ENCODE measurements around the gene CNST. TPM values are rescaled to one million over a fixed set of nuclear protein-coding genes. Genes with fewer than 3 reads are reported as not detected.

CNST gene
- total and polyA plus RNA-seq, 9 of the 15 experiments (the other 6 are each of a cell fraction or from before 2014, with no cell fraction given) = 17.0 to 55.3 (median 30.8) TPM

DNA sequence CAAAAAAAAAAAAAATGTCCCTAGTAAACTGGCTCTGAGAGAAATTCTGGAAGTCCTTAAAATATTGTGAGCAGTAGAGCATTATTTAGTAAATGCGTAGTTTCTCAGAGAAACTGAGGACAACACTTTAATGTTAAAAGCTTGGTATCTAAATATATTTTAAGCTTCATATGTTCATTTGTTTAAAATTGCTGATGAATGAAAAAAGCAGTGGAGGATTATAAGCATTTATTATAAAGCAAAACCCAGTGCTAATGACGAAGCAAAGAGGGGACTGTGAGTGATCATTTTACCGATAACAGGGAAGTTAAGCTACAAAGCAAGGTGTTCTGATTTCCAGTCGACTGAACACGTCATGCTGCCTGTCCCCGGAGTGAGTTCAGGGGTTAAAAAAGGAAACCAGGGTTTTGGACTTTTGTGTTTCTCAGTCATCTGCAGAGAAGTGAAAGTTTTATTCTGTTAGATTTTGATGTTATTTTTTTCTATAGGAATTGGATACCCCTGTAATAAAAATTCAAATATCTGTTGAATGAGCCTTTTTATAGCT, 93.4 kb downstream of the CNST start (continued):
- TF ChIP-seq ETV5 (CRISPR knock-in tag; IDR thresholded peaks at IDR 0.05; ENCODE audit: low read depth) (no peak), CEBPG (CRISPR knock-in tag; IDR thresholded peaks at IDR 0.05) (no peak), CEBPG (tag; conservative IDR thresholded peaks at IDR 0.05 in 1 of 2, IDR thresholded peaks at IDR 0.05 in 1 of 2) (no peak), SMAD2 (IDR thresholded peaks at IDR 0.05; ENCODE audit: low read depth, low read length) (no peak), SIN3A (IDR thresholded peaks at IDR 0.05; ENCODE audit: borderline replicate concordance in 2 of 2, control insufficient read depth in 1 of 2, low read depth in 2 of 2, low read length in 2 of 2) (no peak), MAFK (IDR thresholded peaks at IDR 0.05; ENCODE audit: low read length) (peak; percentile 65), C11orf30 (IDR thresholded peaks at IDR 0.05; ENCODE audit: low read depth) (peak; percentile 77)

DNA sequence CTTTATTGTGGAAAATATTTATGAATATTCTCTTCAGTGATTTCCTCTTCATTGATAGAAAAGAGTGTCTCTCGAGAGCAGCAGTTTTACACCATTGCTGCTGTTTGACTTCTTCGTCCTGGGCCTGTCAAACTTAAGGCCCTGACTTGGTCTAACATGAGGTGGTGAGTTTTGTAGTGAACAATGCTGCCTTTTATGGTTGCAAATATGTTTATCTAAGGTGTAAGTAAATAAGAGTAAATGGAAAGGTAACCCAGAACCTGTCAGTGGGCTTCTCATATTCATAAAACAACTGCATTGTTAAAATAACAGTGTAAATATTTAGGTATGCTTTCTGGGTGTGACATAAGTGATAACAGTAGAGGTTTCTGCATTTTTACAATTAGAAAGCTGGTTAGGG, 95.2 kb downstream of the CNST start:
- no TSS peak for BruUV-seq (replicated peaks)
- Histone ChIP-seq H3K27ac (ENCODE audit: extremely low read depth, low read depth, low read length) (no peak overlapping the region), H4K20me1 (replicated peaks; ENCODE audit: control insufficient read depth, insufficient read depth, low read length) (no peaks in the 10 kb centered on the region), H3K36me3 (ENCODE audit: control insufficient read depth, insufficient read depth, low read length) (peaks cover 81% of the 10 kb centered on the region), H3K9me3 (replicated peaks; ENCODE audit: control insufficient read depth, insufficient read depth, low read depth, low read length) (no peaks in the 10 kb centered on the region), H3K9ac (ENCODE audit: insufficient read depth in 1 of 2, low read depth in 2 of 2, low read length in 2 of 2) (no peak overlapping the region), H3K4me3 (no peak overlapping the region), H3K9me1 (ENCODE audit: control insufficient read depth, insufficient read depth, low read length) (no peaks in the 10 kb centered on the region), H3K4me1 (replicated peaks in 1 of 2; ENCODE audit: control insufficient read depth in 2 of 2, insufficient read depth in 2 of 2, low read length in 2 of 2) (no peaks in the 10 kb centered on the region), H3K79me2 (ENCODE audit: control insufficient read depth, insufficient read depth, low read length) (no peaks in the 10 kb centered on the region; the same call in 2 of the 3 replicates), H3K4me2 (ENCODE audit: insufficient read depth, low read length) (no peak overlapping the region), H3K27me3 (ENCODE audit: control insufficient read depth in 2 of 2, insufficient read depth in 2 of 2, low read length in 2 of 2) (no peaks in the 10 kb centered on the region), H2AFZ (ENCODE audit: low read depth, low read length) (no peak overlapping the region)
- in situ Hi-C loops (cut with MboI) (no loop called here), intact Hi-C loops (cut with micrococcal nuclease) (no loop called here)
- FAIRE-seq (no peak), ATAC-seq (no peak), DNase-seq (ENCODE audit: extremely low read depth in 1 of 4, low spot score in 3 of 4) (no peak)
- TF ChIP-seq, protein P1, sequence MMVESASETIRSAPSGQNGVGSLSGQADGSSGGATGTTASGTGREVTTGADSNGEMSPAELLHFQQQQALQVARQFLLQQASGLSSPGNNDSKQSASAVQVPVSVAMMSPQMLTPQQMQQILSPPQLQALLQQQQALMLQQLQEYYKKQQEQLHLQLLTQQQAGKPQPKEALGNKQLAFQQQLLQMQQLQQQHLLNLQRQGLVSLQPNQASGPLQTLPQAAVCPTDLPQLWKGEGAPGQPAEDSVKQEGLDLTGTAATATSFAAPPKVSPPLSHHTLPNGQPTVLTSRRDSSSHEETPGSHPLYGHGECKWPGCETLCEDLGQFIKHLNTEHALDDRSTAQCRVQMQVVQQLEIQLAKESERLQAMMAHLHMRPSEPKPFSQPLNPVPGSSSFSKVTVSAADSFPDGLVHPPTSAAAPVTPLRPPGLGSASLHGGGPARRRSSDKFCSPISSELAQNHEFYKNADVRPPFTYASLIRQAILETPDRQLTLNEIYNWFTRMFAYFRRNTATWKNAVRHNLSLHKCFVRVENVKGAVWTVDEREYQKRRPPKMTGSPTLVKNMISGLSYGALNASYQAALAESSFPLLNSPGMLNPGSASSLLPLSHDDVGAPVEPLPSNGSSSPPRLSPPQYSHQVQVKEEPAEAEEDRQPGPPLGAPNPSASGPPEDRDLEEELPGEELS (CRISPR knock-in tag; IDR thresholded peaks at IDR 0.05; ENCODE audit: borderline replicate concordance) = no peak
- TF ChIP-seq SAP30 (IDR thresholded peaks at IDR 0.05; ENCODE audit: borderline replicate concordance, insufficient read depth, low read depth, low read length, poor library complexity, severe bottlenecking) = no peak
- TF ChIP-seq, protein P2, sequence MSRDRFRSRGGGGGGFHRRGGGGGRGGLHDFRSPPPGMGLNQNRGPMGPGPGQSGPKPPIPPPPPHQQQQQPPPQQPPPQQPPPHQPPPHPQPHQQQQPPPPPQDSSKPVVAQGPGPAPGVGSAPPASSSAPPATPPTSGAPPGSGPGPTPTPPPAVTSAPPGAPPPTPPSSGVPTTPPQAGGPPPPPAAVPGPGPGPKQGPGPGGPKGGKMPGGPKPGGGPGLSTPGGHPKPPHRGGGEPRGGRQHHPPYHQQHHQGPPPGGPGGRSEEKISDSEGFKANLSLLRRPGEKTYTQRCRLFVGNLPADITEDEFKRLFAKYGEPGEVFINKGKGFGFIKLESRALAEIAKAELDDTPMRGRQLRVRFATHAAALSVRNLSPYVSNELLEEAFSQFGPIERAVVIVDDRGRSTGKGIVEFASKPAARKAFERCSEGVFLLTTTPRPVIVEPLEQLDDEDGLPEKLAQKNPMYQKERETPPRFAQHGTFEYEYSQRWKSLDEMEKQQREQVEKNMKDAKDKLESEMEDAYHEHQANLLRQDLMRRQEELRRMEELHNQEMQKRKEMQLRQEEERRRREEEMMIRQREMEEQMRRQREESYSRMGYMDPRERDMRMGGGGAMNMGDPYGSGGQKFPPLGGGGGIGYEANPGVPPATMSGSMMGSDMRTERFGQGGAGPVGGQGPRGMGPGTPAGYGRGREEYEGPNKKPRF (IDR thresholded peaks at IDR 0.05; ENCODE audit: low read depth, low read length) = no peak
- TF ChIP-seq ZNF668 (CRISPR knock-in tag; IDR thresholded peaks at IDR 0.05) = no peak
- TF ChIP-seq, protein P3, sequence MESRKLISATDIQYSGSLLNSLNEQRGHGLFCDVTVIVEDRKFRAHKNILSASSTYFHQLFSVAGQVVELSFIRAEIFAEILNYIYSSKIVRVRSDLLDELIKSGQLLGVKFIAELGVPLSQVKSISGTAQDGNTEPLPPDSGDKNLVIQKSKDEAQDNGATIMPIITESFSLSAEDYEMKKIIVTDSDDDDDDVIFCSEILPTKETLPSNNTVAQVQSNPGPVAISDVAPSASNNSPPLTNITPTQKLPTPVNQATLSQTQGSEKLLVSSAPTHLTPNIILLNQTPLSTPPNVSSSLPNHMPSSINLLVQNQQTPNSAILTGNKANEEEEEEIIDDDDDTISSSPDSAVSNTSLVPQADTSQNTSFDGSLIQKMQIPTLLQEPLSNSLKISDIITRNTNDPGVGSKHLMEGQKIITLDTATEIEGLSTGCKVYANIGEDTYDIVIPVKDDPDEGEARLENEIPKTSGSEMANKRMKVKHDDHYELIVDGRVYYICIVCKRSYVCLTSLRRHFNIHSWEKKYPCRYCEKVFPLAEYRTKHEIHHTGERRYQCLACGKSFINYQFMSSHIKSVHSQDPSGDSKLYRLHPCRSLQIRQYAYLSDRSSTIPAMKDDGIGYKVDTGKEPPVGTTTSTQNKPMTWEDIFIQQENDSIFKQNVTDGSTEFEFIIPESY (CRISPR knock-in tag; IDR thresholded peaks at IDR 0.05) = no peak
- 94% methylated on average over 2 of the region's 2 CpGs for WGBS (ENCODE audit: insufficient coverage, low coverage, missing lambda C conversion rate)
- ChIA-PET POLR2A (no interaction called here), CTCF (ENCODE audit: low intra/inter-chr PET ratio) (no interaction called here)

All from K562 (cell line).